T-helper 1 cell treated with Interleukin-12 subunit alpha and Interleukin-12 subunit beta and Interleukin-4 antibody, amounts not matched to agents 30 μg/mL and 1 μg/mL, for 36 hours (primary cell): ENCODE measurements around the gene VDAC1.

ENCODE experiments used
- H3K27ac Mint-ChIP-seq: one replicate; pipeline ENCODE4 v1.8.0; 2021; ENCODE audit warnings: mild to moderate bottlenecking, mixed read lengths
- H3K27me3 Mint-ChIP-seq: one replicate; pipeline ENCODE4 v1.8.0; 2021; ENCODE audit warnings: low read depth, mixed read lengths
- H3K36me3 Mint-ChIP-seq: one replicate; pipeline ENCODE4 v1.8.0; 2021; ENCODE audit warnings: low read depth, mixed read lengths
- H3K4me1 Mint-ChIP-seq: one replicate; pipeline ENCODE4 v1.8.0; 2021; ENCODE audit warnings: low read depth, mixed read lengths
- H3K4me3 Mint-ChIP-seq: one replicate; pipeline ENCODE4 v1.8.0; 2021; ENCODE audit warnings: mild to moderate bottlenecking, moderate library complexity, mixed read lengths
- H3K9me3 Mint-ChIP-seq: one replicate; pipeline ENCODE4 v1.8.0; 2021; ENCODE audit warnings: mixed read lengths

Gene VDAC1

DNA sequence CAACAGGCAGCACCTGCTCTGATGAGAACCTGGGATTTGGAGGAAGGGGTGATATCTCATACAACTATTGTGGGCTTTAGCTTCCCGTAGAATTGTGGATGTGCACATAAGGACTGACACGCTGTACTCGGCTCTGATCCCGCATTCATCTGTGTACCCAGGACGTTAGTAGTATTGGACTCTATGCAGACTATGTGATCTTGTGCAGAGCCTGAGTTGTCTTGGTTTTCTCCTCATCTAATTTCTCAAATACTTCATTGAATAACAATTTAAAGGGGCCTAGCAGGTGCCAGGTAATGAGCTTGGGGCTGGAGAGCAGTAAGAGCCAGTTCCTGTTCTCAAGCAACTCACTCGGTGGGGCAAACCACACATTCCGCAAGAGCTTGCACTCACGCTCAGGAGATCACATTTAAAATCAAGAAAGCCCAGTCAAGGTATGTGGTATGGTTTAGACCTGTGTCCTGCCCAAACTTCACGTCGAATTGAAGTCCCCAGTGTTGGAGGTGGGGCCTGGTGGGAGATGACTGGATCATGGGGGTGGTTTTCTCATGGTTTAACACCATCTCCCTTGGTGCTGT is 51.1 kb downstream of the VDAC1 start:
- peaks cover 6% of the 10 kb centered on the region for H3K4me1 Mint-ChIP-seq
- H3K27ac Mint-ChIP-seq, result no peak overlapping the region
- H3K4me3 Mint-ChIP-seq, result no peak overlapping the region
- H3K9me3 Mint-ChIP-seq, result no peaks in the 10 kb centered on the region
- H3K36me3 Mint-ChIP-seq, result peaks cover 18% of the 10 kb centered on the region
- no peaks in the 10 kb centered on the region for H3K27me3 Mint-ChIP-seq

DNA sequence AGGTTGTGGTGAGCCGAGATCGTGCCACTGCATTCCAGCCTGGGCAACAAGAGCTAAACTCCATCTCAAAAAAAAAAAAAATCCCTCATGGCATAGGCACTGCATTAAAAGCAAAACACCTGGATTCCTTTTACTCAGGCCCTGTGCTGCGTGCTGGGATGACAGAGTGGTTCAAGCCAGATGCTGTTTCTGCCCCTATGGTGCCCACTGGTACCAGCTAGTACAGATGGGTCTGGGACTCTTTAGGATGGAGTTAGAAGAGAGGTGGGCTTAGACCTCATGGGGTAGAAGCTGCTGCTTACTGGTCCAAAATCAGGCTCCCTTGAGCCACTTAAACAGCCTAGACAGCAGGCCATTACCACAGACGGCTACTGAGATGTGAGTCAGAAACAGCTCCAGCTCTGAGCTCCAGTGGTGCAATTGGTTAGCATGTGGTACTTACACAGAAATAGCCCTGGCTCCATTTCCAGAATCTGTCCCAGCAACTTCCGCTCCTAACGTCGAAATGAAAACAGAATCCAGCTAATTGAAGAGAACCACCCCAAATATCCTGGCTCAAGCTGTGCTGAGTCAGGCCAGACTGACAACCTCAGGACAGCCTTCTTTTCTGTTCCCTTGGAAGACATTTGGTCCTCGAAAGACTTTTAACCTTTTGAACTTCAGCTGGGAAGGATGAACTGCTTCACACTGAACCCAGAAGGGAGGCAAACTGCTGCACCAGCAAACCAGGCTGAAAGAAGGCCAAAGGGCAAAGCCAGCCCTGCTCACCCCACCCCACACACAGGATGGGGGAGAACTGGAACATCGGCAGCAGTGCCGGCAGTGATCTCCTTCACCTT is 51.8 kb downstream of the VDAC1 start:
- Mint-ChIP-seq H3K27ac (no peak overlapping the region), H3K4me3 (no peak overlapping the region), H3K36me3 (peaks cover 18% of the 10 kb centered on the region), H3K27me3 (no peaks in the 10 kb centered on the region), H3K4me1 (peaks cover 6% of the 10 kb centered on the region), H3K9me3 (no peaks in the 10 kb centered on the region)

DNA sequence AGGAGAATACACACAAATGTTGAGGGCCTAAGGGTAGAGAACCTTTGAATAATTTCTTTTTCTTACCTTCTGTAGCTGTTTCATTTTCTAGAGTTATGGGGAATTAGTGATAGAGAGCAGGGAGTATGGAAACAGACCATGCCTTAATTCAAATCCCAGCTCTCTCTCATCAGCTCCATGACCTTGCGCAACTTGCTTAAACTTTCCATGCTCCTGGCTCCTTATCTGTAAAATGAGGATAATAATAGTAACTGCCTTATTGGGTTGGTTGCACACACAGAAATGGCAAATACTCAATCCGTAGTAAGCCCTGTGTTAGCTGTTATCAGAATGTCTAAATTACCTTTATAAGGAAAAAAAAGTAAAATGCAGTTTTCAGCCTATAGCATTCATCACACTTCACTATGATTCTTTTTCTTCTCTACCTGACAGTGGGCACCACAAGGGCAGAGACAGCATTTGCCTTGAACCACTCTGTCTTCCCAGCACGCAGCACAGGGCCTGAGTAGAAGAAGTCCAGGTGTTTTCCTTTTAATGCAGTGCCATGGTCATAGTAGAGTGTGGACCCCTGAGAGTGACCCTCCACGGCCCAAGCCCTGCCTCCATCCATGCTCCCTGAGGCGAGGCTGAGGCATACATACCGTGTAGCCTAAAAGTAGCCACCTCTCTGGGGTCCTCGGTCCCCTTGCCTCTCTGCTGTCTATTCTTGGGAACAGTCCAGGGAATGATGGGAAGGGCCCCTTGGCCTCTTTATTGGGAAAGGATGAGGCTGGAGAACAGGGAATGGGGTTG is 53.8 kb downstream of the VDAC1 start:
- H3K4me3 Mint-ChIP-seq, result no peak overlapping the region
- peaks cover 9% of the 10 kb centered on the region for H3K36me3 Mint-ChIP-seq
- H3K27ac Mint-ChIP-seq, result no peak overlapping the region
- H3K9me3 Mint-ChIP-seq, result no peaks in the 10 kb centered on the region
- H3K4me1 Mint-ChIP-seq, result no peaks in the 10 kb centered on the region
- no peaks in the 10 kb centered on the region for H3K27me3 Mint-ChIP-seq

DNA sequence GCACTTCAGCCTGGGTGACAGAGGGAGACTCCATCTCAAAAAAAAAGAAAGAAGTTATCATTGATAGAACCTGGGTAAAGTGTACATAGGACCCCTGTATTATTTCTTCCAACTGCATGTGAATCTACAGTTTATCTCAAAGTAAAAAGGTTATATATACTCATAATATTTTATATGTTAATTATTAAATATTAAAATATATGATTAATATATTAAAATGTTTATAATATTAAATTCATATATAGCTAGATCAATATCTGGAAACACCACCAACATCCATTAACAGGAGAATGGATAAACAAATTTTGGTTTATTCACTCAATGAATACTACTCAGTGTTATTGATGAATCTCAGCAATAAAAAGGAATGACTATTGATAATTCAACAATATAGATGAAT is 56.1 kb downstream of the VDAC1 start:
- Mint-ChIP-seq H3K27ac (no peak overlapping the region), H3K4me1 (peaks cover 2% of the 10 kb centered on the region), H3K4me3 (no peak overlapping the region), H3K36me3 (no peaks in the 10 kb centered on the region), H3K27me3 (no peaks in the 10 kb centered on the region), H3K9me3 (no peaks in the 10 kb centered on the region)

- Mint-ChIP-seq H3K4me1 (peaks cover 2% of the 10 kb centered on the region), H3K4me3 (no peak overlapping the region), H3K27me3 (no peaks in the 10 kb centered on the region), H3K36me3 (no peaks in the 10 kb centered on the region), H3K27ac (no peak overlapping the region), H3K9me3 (no peaks in the 10 kb centered on the region)
Measured at GRCh38 chr5:133947431-133947841, 57.3 kb downstream of the VDAC1 start.

- Mint-ChIP-seq H3K27me3 (no peaks in the 10 kb centered on the region), H3K27ac (no peak overlapping the region), H3K9me3 (no peaks in the 10 kb centered on the region), H3K36me3 (no peaks in the 10 kb centered on the region), H3K4me1 (peaks cover 2% of the 10 kb centered on the region), H3K4me3 (no peak overlapping the region)
Measured at GRCh38 chr5:133945568-133945967, 59.2 kb downstream of the VDAC1 start.

- H3K4me3 Mint-ChIP-seq, result no peak overlapping the region
- H3K27me3 Mint-ChIP-seq, result no peaks in the 10 kb centered on the region
- no peak overlapping the region for H3K27ac Mint-ChIP-seq
- H3K4me1 Mint-ChIP-seq, result peaks cover 6% of the 10 kb centered on the region
- H3K36me3 Mint-ChIP-seq, result no peaks in the 10 kb centered on the region
- no peaks in the 10 kb centered on the region for H3K9me3 Mint-ChIP-seq
Measured at GRCh38 chr5:133944263-133945185, 60.3 kb downstream of the VDAC1 start.

GRCh38 chr5:133943475-133943817 is 61.3 kb downstream of the VDAC1 start:
- H3K4me3 Mint-ChIP-seq, result no peak overlapping the region
- no peaks in the 10 kb centered on the region for H3K9me3 Mint-ChIP-seq
- H3K27ac Mint-ChIP-seq, result no peak overlapping the region
- no peaks in the 10 kb centered on the region for H3K27me3 Mint-ChIP-seq
- no peaks in the 10 kb centered on the region for H3K36me3 Mint-ChIP-seq
- H3K4me1 Mint-ChIP-seq, result peaks cover 6% of the 10 kb centered on the region

- Mint-ChIP-seq H3K9me3 (no peaks in the 10 kb centered on the region), H3K36me3 (no peaks in the 10 kb centered on the region), H3K27ac (no peak overlapping the region), H3K4me1 (peaks cover 6% of the 10 kb centered on the region), H3K27me3 (no peaks in the 10 kb centered on the region), H3K4me3 (no peak overlapping the region)
Measured at GRCh38 chr5:133942614-133943474, 61.9 kb downstream of the VDAC1 start.

DNA sequence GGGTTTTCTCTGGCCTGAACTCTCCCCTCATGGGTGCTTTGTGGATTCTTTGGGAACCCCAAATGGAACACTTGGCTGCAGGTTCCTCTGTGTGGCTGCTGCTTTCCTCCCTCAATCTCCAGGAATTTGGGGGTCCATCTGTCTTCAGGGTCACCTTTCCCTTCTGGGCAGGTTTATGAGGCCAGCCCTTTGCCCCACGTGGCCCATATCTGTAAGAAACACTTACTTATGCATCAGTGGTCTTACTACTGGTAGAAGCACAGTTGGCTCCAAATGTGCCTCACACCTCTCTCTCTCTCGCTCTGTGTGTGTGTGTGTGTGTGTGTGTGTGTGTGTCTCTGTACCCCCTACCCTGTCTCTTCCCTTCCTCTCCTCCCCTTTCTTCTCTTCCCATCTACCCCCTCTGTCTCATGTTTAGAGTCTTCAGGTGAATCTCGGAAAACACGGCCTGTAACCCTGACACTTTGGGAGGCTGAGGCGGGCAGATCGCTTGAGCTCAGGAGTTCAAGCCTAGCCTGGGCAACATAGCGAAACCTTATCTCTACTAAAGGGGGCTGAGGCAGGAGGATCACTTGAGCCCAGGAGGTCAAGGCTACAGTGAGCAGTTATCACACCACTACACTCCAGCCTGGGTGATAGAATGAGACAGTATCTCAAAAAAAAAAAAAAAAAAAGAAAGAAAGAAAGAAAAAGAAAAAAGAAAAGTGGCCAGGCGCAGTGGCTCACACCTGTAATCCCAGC is 63.1 kb downstream of the VDAC1 start:
- no peaks in the 10 kb centered on the region for H3K9me3 Mint-ChIP-seq
- H3K36me3 Mint-ChIP-seq, result no peaks in the 10 kb centered on the region
- H3K4me1 Mint-ChIP-seq, result peaks cover 6% of the 10 kb centered on the region
- no peak overlapping the region for H3K27ac Mint-ChIP-seq
- no peaks in the 10 kb centered on the region for H3K27me3 Mint-ChIP-seq
- H3K4me3 Mint-ChIP-seq, result no peak overlapping the region

- Mint-ChIP-seq H3K4me3 (no peak overlapping the region), H3K27ac (no peak overlapping the region), H3K27me3 (no peaks in the 10 kb centered on the region), H3K36me3 (no peaks in the 10 kb centered on the region), H3K9me3 (no peaks in the 10 kb centered on the region), H3K4me1 (peaks cover 6% of the 10 kb centered on the region)
Measured at GRCh38 chr5:133939668-133940067, 65.1 kb downstream of the VDAC1 start.

GRCh38 chr5:133938929-133939328 is 65.8 kb downstream of the VDAC1 start:
- Mint-ChIP-seq H3K4me1 (peaks cover 4% of the 10 kb centered on the region), H3K4me3 (no peak overlapping the region), H3K9me3 (no peaks in the 10 kb centered on the region), H3K27ac (no peak overlapping the region), H3K27me3 (no peaks in the 10 kb centered on the region), H3K36me3 (no peaks in the 10 kb centered on the region)
